Prostate gland (tissue), 2 donors: ENCODE data around the gene ARFGEF3. TPM values are rescaled to one million over a fixed set of nuclear protein-coding genes. Genes with fewer than 3 reads are reported as not detected.

ENCODE experiments used
- DNase-seq: peaks from one replicate; pipeline ENCODE4 v3.0.0-alpha.2; 2019; ENCODE audit warnings: low spot score
- H3K27ac ChIP-seq, 2 donors: fragments of 200-600 bp; sonication (generic); 2 replicates each; pipeline ENCODE4 v1.5.1; 2017 to 2019
- H3K27me3 ChIP-seq: fragments of 200-600 bp; sonication (generic); replicated peaks from 2 replicates; pipeline ENCODE4 v1.5.1; 2019; ENCODE audit not compliant: insufficient read depth
- H3K36me3 ChIP-seq, 2 donors: fragments of 200-600 bp; sonication (generic); 1 replicate in 1 of 2; 2 replicates in 1 of 2; pipeline versions ENCODE4 v1.5.1 to v1.8.1; 2017 to 2019
- H3K4me1 ChIP-seq: fragments of 200-600 bp; sonication (generic); replicated peaks from 2 replicates; pipeline ENCODE4 v1.5.1; 2019
- H3K4me3 ChIP-seq, 2 donors: fragments of 200-600 bp; sonication (generic); 2 replicates each; pipeline ENCODE4 v1.5.1; 2017 to 2019
- H3K9me3 ChIP-seq: fragments of 200-600 bp; sonication (generic); 2 replicates; pipeline ENCODE4 v1.5.1; 2017
- POLR2A ChIP-seq: fragments of 450-650 bp; IDR thresholded peaks from one replicate; pipeline ENCODE4 v1.6.1; 2016; ENCODE audit warnings: antibody characterized with exemption, mild to moderate bottlenecking
- POLR2AphosphoS5 ChIP-seq: sonication (generic); formaldehyde crosslinking; IDR thresholded peaks from one replicate; pipeline ENCODE4 v1.6.1; 2017; ENCODE audit warnings: antibody characterized with exemption
- WGBS: methylation state at CpG from one replicate; pipeline ENCODE4 v1.1.5; 2018; 5-methylcytosine and 5-hydroxymethylcytosine counted together
- intact Hi-C: fragments of 100-400 bp; cut with DNase I; formaldehyde crosslinking; loops from one replicate; pipeline ENCODE4 v1.14.2; 2022
- total RNA-seq, 2 donors: library from RNA; depleted of rRNA; stranded (reverse); fragments of >200 nt; gene quantifications; one replicate each; pipeline ENCODE4 v1.1.0, GENCODE V29; 2016
- TF ChIP-seq, protein P1 (sequence below), 4 experiments: fragments of 200-600 bp in 2 of 4; fragments of 450-650 bp in 2 of 4; sonication (generic) in 2 of 4; IDR thresholded peaks; 1 replicate in 3 of 4; 2 replicates in 1 of 4; pipeline ENCODE4 v1.5.1; 2016 to 2019; ENCODE audit warnings: antibody characterized with exemption in 4 of 4, mild to moderate bottlenecking in 2 of 4, moderate library complexity in 2 of 4

ARFGEF3 gene
- total RNA-seq, 2 donors from 2014 or later = 41.0 to 80.1 TPM

GRCh38 chr6:138310821-138311220 lies 149.1 kb downstream of the ARFGEF3 start:
- Histone ChIP-seq H3K4me1 (no peaks in the 10 kb centered on the region), H3K4me3 (no peak overlapping the region), H3K27ac (no peak overlapping the region), H3K9me3 (no peaks in the 10 kb centered on the region), H3K36me3 (no peaks in the 10 kb centered on the region), H3K27me3 (no peaks in the 10 kb centered on the region)
- no peak for TF ChIP-seq POLR2A
- DNase-seq = no peak
- intact Hi-C loops = no loop called here
- WGBS = 93% methylated on average over 2 of the region's 2 CpGs

- DNase-seq = no peak
- TF ChIP-seq POLR2A (no peak), POLR2AphosphoS5 (no peak)
- TF ChIP-seq, protein P1, sequence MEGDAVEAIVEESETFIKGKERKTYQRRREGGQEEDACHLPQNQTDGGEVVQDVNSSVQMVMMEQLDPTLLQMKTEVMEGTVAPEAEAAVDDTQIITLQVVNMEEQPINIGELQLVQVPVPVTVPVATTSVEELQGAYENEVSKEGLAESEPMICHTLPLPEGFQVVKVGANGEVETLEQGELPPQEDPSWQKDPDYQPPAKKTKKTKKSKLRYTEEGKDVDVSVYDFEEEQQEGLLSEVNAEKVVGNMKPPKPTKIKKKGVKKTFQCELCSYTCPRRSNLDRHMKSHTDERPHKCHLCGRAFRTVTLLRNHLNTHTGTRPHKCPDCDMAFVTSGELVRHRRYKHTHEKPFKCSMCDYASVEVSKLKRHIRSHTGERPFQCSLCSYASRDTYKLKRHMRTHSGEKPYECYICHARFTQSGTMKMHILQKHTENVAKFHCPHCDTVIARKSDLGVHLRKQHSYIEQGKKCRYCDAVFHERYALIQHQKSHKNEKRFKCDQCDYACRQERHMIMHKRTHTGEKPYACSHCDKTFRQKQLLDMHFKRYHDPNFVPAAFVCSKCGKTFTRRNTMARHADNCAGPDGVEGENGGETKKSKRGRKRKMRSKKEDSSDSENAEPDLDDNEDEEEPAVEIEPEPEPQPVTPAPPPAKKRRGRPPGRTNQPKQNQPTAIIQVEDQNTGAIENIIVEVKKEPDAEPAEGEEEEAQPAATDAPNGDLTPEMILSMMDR (IDR thresholded peaks at IDR 0.05) = no peak
- Histone ChIP-seq H3K4me1 (no peaks in the 10 kb centered on the region), H3K27me3 (no peaks in the 10 kb centered on the region), H3K36me3 (no peaks in the 10 kb centered on the region), H3K4me3 (no peak overlapping the region), H3K9me3 (no peaks in the 10 kb centered on the region), H3K27ac (no peak overlapping the region)
- WGBS = 90% methylated on average over 13 of the region's 13 CpGs
- intact Hi-C loops = no loop called here
Observed at GRCh38 chr6:138311268-138311667, 149.5 kb downstream of the ARFGEF3 start.

DNA sequence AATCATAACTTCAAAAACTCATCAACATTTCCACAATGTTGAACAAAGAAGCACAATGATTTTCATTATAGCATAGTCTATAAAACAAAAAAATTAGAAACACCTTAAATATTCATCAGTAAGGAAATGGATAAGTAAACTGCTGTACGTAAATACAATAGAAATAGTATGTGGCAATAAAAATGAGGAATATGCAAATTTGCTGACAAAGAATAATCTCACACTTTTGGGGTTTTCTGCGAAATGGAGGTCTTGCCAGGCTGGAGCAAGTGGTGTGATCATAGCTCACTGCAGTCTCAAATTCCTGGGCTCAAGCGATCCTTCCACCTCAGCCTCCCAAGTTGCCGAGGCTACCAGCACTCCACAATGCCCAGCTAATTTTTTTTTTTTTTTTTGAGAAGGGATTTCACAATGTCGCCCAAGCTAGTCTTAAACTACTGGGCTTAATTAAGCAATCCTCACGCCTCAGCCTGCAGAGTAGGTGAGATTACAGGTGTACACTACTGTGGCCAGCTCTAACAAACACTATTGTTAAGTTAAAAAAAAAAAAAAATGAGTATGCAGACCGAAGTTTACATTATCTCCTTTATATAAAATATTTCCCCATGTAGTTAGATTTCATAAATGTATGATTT lies 157.1 kb downstream of the ARFGEF3 start:
- peaks cover 0 to 3% of the 10 kb centered on the region in 2 donors for H3K36me3 ChIP-seq
- 91% methylated on average over 7 of the region's 7 CpGs for WGBS
- intact Hi-C loops = no loop called here

GRCh38 chr6:138321934-138322333 lies 160.2 kb downstream of the ARFGEF3 start:
- peaks cover 0 to 3% of the 10 kb centered on the region in 2 donors for H3K36me3 ChIP-seq
- TF ChIP-seq, protein P1 (IDR thresholded peaks at IDR 0.05) = no peak
- TF ChIP-seq POLR2AphosphoS5 (no peak), POLR2A (no peak)

More for the DNA sequence above, 157.1 kb downstream of the ARFGEF3 start:
- H3K4me1 ChIP-seq = no peaks in the 10 kb centered on the region
- no peak overlapping the region for H3K4me3 ChIP-seq
- H3K9me3 ChIP-seq = no peaks in the 10 kb centered on the region
- no peaks in the 10 kb centered on the region for H3K27me3 ChIP-seq
- TF ChIP-seq POLR2AphosphoS5 = no peak
- TF ChIP-seq, protein P1 (IDR thresholded peaks at IDR 0.05) = no peak
- no peak for TF ChIP-seq POLR2A
- H3K27ac ChIP-seq = no peak overlapping the region
- DNase-seq = no peak

GRCh38 chr6:138323821-138324220 lies 162.1 kb downstream of the ARFGEF3 start:
- H3K9me3 ChIP-seq = no peaks in the 10 kb centered on the region
- no peak for DNase-seq
- intact Hi-C loops = no loop called here
- no peak for TF ChIP-seq POLR2AphosphoS5
- TF ChIP-seq POLR2A = no peak
- TF ChIP-seq, protein P1 (IDR thresholded peaks at IDR 0.05) = no peak
- no peak overlapping the region for H3K4me3 ChIP-seq
- H3K4me1 ChIP-seq = no peaks in the 10 kb centered on the region
- H3K27ac ChIP-seq = no peak overlapping the region
- WGBS = 89% methylated on average over 13 of the region's 13 CpGs
- H3K36me3 ChIP-seq = peaks cover 0 to 3% of the 10 kb centered on the region in 2 donors
- no peaks in the 10 kb centered on the region for H3K27me3 ChIP-seq

More at GRCh38 chr6:138321934-138322333, 160.2 kb downstream of the ARFGEF3 start:
- Histone ChIP-seq H3K4me1 (no peaks in the 10 kb centered on the region), H3K4me3 (no peak overlapping the region), H3K27me3 (no peaks in the 10 kb centered on the region), H3K9me3 (no peaks in the 10 kb centered on the region), H3K27ac (no peak overlapping the region)
- no peak for DNase-seq
- intact Hi-C loops = no loop called here
- WGBS = 98% methylated on average over 4 of the region's 4 CpGs
